GM12891 (cell line): Measurements from ENCODE around the gene ARTN.

Source experiments
- POLR2A ChIP-seq: IDR thresholded peaks from 2 replicates; pipeline ENCODE4 v1.6.1; 2011; ENCODE audit warnings: low read depth, low read length, control low read depth
- POLR2AphosphoS5 ChIP-seq: IDR thresholded peaks from 2 replicates; pipeline ENCODE4 v1.6.1; 2011; ENCODE audit warnings: low read depth, low read length, control low read depth
- SPI1 ChIP-seq: IDR thresholded peaks from 2 replicates; pipeline ENCODE4 v1.6.1; 2011; ENCODE audit warnings: low read depth, low read length, control low read depth
- TAF1 ChIP-seq: IDR thresholded peaks from 2 replicates; pipeline ENCODE4 v1.6.1; 2011; ENCODE audit warnings: low read depth, low read length, control low read depth

GRCh38 chr1:43982241-43982640 lies 48.6 kb downstream of the ARTN start:
- TF ChIP-seq POLR2AphosphoS5 = no peak
- no peak for TF ChIP-seq POLR2A
- TF ChIP-seq SPI1 = no peak
- no peak for TF ChIP-seq TAF1
